Fibroblast of upper back skin (primary cell): ENCODE measurements around the gene BZW1.

Experiments
- DNase-seq: peaks from one replicate; pipeline ENCODE4 v3.0.0-alpha.2; 2013

Gene BZW1

GRCh38 chr2:200843993-200844948 is 32.6 kb downstream of the BZW1 start:
- no peak for DNase-seq

DNA sequence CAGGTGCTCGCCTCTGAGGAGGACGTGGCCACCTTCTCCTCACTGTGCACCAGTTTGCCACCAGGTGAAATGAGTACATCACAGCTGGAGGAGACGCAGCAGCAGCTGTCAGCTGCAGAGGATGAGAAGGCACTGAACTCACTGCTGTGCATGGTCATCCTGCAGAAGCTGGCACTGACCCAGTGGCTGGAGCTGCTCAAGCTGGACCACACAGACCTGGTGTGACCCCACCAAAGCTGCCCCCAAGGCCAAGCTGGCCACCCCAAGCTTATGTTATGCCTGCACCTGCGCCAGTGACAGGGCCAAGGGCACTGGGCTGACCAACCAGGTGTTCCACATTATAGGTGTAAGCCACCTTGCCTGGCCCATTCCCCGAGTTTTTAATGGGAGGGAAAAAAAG is 33.5 kb downstream of the BZW1 start:
- no peak for DNase-seq

DNA sequence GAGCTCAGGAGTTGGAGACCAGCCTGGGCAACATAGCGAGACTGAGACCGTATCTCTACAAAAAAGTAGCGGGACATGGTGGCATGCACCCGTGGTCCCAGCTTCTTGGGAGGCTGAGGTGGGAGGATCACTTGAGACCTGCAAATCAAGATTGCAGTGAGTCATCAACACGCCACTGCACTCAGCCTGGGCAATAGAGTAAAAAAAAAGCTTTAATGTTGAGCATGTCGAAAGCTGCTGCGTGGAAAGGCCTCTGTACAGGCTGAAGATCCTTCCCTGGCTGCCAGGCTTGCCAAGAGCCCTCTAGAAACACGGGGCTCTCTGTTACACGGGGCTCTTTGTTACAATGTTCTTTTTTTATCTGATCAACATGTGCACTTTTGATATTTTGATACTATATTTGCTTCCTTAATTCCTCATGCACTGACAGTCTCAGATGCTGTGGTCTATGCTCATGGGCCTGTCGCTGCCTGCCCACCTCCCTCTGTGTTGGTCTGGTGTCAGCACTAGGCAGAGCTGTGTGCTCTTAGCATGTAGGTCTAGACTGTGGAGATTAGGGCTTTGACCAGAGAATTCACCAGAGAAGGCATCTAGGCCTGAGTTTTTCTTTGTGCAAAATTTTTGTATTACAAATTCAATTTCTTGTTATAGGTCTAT is 34.1 kb downstream of the BZW1 start:
- DNase-seq, result no peak

DNA sequence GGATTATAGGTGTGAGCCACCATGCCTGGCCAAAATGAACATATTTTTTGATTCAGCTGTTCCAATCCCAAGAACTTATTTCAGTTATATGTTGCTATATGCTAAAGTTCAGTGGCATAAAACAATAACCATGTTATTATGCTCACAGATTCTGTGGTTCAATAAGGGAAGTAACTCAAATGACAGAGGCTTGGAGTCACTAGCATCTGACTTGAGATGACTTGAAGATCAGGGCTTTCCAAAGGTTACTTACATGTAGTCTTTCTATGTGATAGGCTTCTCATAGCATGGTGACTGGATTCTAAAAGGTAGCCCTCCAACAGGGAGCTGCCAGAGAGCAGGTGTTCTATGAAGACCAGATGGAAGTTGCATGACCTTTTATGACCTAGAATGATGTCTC is 35.6 kb downstream of the BZW1 start:
- DNase-seq, result no peak

- DNase-seq, result no peak
These were observed 36.2 kb downstream of the BZW1 start for GRCh38 chr2:200847939-200848338.

DNA sequence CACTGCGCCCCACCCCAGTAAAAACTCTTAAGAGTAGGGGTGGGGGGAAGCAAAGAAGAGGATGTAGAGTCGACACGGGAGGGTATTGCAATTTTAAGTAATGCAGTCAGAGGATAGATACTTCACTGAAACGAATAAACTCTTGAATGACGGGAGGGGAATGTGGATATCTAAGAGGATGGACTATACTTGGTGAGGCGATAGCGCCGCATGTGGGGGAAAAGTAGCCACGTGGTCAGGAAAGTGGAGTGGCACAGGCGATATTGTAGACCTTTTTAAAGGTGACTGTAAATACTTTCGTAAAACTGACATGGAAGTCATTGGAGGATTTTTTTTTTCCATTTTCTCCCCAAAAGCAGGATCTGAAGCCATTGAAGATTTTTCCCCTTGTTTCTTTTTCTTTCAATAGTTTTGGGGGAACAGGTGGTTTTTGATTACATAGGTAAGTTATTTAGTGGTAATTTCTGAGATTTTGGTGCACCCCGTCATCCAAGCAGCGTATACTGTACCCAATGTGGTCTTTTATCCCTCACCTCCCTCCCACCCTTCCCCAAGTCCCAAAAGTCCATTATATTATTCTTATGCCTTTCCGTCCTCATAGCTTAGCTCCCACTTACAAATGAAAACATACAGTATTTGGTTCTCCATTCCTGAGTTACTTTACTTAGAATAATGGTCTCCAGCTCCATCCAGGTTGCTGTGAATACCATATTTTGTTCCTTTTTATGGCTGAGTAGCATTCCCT is 39.0 kb downstream of the BZW1 start:
- no peak for DNase-seq

DNA sequence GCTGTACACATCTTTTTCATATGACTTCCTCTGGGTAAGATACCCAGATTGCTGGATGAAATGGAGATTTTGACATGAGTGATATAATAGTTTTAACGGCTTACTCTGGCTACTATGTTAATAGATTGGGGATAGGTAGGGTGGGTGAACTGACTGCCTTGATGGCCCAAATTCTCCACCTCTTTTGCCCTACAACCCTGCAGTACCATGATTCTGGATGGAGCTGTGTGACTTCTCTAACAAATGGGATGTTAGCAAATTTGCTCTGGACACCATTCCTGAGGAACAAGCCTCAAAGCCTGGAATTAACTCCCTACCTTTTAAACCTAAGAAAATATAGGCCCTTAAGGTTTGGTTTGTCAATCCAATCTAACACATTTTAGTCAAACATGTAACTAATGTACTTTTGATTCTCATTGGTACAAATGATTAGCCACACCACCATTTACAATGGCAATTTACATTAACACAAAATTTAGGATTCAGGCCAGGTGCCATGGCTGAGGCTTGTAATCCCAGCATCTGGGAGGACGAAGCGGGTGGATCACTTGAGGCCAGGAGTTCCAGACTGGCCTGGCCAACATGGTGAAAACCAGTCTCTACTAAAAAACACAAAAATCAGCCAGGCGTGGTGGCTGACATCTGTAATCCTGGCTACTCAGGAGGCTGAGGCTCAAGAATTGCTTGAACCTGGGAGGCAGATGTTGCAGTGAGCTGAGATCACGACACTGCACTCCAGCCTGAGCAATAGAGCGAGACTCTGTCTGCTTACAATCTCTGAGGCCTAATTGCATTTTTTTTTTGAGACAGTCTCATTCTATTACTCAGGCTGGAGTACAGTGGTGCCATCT is 39.9 kb downstream of the BZW1 start:
- DNase-seq, result no peak

DNA sequence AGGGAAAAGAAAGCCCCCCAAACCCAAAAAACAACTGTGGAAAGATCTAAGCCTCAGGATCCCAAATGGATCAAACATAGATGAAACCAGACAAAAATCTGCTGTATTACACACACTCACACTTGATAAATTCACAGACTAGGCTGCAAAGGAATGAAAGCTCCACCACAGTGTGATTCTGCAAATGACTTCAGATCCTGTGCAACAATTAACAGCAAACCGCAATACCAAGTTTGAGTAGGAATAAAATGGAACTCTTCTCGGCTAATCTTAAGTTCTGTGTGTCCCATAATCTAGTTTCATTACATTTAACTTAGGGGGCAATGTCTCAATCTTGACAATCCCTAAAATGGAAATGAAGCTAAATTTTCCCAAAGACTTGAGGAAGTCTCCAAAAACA is 40.9 kb downstream of the BZW1 start:
- DNase-seq, result no peak

- DNase-seq, result no peak
These were observed 45.1 kb downstream of the BZW1 start for GRCh38 chr2:200856806-200857205.

GRCh38 chr2:200860092-200860795 is 48.5 kb downstream of the BZW1 start:
- DNase-seq, result peak; percentile 10

DNA sequence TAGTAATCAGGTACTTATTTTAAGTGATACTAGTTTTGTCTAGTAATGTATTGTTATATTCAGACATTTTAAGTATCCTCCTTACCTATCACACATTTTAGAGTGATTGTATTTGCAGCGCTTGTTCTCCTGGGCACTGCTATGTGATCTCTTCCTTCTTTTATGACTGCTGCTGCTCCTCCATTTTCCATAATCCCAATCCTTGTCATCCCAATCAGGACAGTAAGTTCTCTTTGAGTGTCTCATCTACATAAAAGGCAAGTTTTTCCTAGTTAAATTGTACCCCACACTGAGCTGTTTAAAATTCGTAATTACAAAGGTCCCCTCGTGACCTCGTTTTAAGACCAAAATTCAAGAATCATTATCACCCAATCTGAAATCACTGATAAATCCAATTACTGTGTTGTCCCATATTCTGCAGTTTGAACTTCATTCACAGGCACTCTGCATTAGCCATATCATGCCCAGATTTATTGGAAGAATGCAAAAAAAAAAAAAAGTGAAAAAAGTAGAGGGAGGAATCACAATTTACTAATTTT is 50.0 kb downstream of the BZW1 start:
- no peak for DNase-seq

DNA sequence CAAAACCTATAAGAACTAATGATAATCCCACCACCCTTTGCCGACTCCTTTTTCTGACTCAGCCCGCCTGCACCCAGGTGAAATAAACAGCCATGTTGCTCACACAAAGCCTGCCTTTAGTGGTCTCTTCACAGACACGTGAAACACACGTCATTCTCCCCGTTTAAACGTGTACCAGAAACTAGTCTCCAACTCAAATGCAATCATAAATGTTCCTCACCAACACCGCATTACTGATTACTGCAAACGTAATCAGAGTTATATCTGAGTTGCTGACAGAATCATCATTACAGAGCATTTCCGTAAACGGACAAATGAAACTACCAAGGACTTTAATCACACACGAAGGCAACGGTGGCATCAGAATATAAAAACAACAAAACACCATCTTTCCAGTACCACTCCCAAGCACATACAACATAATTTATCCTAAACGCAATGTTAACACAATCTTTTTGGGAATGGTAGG is 50.9 kb downstream of the BZW1 start:
- DNase-seq, result peak; percentile 59

DNA sequence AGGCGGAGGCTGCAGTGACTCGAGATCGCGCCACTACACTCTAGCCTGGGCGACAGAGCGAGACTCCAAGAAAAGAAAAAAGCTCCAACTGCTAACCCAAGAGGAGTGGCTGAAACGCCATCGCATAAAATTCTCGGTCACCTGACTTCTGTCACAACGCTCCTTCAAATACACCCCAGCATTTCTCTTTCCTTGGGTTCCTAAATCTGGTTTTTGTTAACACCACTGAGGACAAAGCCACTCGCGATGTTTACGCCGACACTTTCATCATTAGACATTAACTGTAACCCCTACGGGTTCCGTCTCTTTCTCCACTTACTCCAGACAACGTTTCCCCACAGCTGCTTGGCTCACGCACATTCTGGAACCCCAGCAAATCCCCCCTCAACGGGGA is 52.1 kb downstream of the BZW1 start:
- DNase-seq, result peak; percentile 9

- peak; percentile 92 for DNase-seq
These were observed 52.7 kb downstream of the BZW1 start, which contains the start of gene CLK1 for GRCh38 chr2:200864176-200865034. Gene CLK1, minus strand, starts transcription at chr2:200864658. Its CDS starts 2,796 bp downstream, at chr2:200861862.

GRCh38 chr2:200869014-200869413 is 57.3 kb downstream of the BZW1 start:
- no peak for DNase-seq

- DNase-seq, result no peak
These were observed 59.4 kb downstream of the BZW1 start for GRCh38 chr2:200871151-200871550.

GRCh38 chr2:200873560-200873959 is 61.9 kb downstream of the BZW1 start:
- no peak for DNase-seq
